8988T (cell line): ENCODE data around the gene TMEM255B.
"Not testable (repeated sequence)": the region's sequence is repeated elsewhere in the genome, so short reads cannot be mapped to it uniquely, and the experiment has no call there.

Source experiments
- DNase-seq: peaks from one replicate; pipeline ENCODE4 v3.0.0; 2011

Gene TMEM255B

DNA sequence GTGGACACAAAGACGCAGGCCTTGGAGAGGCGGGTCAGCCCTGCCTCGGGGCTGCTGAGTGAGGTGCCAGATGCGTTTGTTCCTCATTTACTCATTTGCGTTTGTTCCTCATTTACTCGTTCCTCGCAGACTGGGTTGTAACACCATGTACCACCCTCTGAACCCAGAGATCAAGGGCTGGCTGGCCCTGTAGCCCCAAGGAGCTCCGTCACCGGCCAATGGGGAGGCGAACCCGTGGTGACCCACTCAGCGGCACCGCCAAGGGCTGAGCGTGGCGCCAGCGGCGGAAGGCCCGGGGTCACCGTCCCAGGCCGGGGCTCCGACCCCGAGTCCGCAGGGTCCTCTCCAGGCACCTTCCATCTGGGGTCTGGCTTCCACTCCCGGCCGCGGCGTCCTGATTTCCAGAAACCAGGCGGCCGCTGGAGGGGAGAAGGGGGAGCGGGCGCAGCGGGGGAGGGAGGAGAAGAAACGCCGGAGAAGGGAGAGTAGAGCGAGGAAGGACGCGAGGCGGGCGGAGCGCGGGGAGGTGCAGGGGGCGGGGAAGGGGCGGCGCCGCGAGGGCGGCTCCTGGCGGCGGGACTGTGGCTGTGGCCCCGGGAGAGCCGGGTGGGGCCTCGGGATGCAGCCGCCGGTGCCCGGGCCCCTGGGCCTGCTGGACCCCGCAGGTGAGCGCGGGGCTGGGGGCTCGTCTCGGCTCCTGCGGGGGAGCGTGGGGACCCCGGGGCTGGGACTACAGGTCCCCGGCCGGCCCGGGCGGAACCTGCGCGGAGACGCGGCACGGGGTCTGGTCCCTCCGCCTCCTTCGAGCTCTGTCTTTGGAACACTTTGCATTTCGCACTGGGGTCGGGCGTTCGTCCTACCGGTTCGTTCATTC, at the start of gene TMEM255B:
Gene TMEM255B (plus strand): TSS at position 576 of the 874 bp plus-strand sequence. CDS start 44 bp downstream, at position 620.
- peak; percentile 99 for DNase-seq

DNA sequence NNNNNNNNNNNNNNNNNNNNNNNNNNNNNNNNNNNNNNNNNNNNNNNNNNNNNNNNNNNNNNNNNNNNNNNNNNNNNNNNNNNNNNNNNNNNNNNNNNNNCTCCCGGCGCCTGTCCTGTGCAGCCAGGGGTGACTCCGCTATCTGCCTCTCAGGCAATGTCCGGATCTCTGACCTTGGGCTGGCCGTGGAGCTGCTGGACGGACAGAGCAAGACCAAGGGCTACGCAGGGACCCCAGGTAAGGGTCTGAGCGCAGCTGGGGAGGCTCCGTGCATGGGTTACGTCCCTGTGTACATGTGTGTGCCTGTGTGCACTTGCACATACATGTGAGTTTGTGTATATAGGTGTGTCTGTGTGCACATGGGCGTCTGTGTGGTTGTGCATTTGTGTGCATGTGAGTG, 36.1 kb upstream of the TMEM255B start:
- DNase-seq, result no peak

DNA sequence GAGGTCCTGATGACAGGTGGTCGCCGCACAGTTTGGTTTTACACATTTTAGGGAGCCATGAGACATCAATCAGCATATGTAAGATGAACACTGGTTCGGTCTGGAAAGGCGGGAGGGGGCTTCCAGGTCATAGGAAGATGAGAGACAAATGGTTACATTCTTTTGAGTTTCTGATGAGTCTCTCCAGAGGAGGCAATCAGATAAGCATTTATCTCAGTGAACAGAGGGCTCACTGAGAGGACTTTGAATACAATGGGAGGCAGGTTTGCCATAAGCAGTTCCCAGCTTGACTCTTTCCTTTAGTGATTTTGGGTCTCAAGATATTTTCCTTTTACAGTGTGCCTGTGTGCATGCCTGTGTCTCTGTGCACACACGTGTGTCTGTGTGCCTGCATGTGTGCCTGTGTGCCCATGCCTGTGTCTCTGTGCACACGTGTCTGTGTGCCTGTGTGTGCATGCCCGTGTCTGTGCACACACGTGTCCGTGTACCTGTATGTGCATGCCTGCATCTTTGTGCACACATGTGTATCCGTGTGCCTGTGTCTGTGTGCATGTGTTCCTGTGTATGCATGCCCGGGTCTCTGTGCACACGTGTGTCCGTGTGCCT, 35.5 kb upstream of the TMEM255B start:
- no peak for DNase-seq

DNA sequence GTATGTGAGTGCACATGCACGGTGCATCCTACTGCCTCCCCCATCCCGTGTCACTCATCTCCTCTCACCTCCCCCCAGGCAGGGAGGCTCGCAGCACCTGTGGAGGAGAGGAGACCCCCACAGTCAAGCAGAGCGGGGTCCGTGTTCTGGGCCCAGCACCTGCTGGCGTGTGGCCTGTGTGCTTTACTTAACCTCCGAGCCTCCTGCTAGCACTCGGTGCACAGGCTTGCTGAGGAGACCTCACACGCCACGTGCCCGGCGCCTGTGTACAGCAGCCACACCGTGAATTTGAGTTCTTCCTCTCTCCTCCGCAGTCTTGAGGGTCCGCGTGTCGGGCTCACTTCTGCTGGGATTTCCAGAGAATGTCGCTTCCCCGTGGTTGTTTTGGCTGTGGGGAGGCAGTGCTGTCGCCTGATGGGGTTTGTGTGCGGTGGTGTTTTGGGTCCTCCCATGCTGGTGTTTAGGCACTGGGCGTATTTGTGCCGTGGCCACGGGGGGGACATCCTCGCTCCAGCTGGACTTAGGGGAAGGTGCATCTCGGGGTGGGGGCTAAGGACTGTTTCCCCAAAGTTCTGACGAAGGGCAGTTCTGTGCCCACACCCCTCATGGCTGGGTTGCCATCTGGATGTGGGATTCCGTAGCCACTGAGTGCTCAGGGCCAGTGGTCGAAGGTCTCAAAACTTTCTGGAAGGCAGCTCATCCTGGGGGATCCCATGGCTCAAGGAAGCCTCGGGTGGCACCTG, 34.8 kb upstream of the TMEM255B start:
- DNase-seq, result no peak

DNA sequence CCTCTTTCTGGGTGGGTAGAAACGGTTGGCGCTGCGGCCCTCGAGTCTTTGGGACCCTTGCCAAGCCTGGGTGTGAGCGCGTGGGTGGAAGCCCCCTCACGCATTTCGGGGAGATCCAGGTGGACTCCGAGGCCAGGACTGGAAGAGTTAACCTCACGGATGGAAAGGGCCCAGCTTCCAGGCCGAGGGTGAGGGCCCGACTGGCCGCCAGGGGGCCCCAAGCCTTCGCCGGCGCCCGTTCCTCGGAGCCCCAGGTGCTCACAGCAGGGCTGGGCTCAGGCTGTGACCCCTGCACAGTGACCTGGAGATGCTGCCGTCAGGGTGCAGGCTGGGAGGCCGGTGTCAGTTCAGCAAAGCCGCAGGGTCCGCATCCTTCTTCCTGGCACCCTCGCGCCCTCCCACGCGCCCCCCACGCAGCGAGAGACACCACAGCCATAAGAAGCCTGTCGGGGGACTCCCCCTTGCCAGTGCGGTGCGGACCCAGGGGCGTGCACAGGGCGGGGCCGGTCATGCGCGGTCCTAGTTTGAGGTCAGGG, 34.2 kb upstream of the TMEM255B start:
- DNase-seq, result peak; percentile 79

DNA sequence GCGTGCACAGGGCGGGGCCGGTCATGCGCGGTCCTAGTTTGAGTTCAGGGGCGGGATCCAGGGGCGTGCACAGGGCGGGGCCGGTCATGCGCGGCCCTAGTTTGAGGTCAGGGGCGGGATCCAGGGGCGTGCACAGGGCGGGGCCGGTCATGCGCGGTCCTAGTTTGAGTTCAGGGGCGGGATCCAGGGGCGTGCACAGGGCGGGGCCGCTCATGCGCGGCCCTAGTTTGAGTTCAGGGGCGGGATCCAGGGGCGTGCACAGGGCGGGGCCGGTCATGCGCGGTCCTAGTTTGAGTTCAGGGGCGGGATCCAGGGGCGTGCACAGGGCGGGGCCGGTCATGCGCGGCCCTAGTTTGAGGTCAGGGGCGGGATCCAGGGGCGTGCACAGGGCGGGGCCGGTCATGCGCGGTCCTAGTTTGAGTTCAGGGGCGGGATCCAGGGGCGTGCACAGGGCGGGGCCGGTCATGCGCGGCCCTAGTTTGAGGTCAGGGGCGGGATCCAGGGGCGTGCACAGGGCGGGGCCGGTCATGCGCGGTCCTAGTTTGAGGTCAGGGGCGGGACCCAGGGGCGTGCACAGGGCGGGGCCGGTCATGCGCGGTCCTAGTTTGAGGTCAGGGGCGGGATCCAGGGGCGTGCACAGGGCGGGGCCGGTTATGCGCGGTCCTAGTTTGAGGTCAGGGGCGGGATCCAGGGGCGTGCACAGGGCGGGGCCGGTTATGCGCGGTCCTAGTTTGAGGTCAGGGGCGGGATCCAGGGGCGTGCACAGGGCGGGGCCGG, 33.5 kb upstream of the TMEM255B start:
- DNase-seq, result not testable (repeated sequence)

DNA sequence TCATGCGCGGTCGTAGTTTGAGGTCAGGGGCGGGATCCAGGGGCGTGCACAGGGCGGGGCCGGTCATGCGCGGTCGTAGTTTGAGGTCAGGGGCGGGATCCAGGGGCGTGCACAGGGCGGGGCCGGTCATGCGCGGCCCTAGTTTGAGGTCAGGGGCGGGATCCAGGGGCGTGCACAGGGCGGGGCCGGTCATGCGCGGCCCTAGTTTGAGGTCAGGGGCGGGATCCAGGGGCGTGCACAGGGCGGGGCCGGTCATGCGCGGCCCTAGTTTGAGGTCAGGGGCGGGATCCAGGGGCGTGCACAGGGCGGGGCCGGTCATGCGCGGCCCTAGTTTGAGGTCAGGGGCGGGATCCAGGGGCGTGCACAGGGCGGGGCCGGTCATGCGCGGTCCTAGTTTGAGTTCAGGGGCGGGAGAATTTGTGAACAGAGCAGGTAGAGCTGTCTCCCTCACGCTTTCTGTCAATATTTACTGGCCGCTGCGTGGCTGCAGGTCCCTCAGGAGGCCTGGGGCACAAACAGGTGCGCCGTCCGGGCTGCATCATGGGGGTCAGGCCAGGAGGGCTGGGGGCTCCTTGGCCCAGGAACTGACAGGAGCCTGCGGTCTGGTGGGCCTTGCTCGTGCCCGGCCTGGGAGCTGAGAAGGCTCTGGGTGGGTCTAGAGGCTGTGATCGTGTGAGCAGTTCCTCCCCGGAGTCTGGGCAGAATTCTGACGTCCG, 32.8 kb upstream of the TMEM255B start:
- not testable (repeated sequence) for DNase-seq

DNA sequence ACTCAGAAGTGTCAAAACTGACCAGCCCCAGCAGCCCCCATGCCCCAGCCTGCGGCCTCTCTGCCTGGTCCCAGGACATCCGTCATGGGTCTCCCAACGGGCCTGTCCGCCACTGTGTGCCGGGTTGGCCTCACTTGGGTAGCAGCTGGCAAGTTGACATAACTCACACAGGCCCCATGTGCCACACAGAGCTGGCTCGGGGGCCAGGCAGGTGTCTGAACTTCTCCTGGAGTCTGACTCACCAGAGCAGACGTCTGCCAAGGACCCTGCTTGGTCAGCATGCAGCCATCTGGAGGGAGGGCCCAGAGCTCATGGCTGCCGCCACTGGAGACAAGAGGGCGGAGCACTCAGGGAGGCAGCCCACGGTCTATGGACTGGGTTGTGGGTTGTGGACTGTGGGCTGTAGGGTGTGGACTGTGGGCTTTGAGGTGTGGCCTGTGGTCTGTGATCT, 32.0 kb upstream of the TMEM255B start:
- no peak for DNase-seq

DNA sequence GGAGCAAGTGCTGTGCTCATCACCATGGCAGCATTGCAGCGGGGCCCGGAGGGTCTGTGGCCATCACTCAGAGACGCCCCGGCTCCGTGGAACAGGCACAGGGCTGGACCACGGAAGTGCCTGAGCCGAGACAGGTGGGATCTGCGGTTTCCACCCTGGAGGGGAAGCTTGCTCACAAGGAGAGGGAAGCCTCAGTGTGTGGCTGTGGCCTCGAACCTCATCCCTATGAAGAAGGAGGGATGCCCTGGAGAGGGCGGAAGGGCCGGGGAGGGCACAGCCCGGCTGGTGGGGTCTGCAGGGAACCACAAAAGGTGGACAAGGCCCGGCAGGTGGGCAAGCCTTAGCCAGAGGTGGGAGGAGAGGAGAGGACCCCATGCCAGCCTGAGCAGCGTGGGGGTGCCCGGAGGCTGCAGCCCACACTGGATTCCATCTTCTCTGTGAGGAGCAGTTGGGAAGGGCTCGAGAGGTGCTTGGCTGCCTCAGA, 30.4 kb upstream of the TMEM255B start:
- no peak for DNase-seq

DNA sequence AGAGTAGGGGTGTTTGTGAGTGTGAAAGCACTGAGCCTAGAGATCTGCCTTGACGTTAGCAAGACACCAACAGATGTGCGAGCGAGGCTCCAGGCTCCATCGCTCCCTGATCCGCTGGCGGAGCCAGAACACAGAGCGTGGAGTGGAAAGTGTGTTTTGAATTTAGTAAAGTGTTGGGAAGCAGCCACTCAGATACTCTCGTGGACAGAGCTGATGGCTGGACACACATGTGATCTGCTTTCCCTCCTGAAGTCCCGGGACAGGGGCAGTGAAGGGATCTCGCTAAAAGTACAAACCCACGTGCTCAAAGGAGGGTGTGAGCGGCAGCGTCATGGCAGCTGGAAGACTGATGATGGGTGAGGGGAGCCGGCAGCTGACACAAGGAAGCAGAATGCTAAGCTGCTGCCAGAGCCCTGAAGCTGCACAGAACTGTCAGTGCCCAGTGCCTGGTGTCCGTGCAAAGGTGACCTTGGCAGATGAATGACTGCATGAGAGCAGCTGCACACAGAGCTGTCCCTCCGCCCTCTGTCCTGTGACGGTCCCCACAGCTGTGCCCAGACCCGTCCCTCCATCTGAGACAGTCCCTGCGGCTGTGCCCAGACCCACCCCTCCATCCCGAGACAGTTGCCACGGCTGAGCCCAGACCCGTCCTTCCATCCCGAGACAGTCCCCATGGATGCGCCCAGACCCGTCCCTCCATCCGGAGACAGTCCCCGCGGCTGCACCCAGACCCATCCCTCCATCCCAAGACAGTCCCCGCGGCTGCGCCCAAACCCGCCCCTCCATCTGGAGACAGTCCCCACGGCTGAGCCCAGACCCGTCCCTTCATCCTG, 29.6 kb upstream of the TMEM255B start:
- DNase-seq, result no peak

DNA sequence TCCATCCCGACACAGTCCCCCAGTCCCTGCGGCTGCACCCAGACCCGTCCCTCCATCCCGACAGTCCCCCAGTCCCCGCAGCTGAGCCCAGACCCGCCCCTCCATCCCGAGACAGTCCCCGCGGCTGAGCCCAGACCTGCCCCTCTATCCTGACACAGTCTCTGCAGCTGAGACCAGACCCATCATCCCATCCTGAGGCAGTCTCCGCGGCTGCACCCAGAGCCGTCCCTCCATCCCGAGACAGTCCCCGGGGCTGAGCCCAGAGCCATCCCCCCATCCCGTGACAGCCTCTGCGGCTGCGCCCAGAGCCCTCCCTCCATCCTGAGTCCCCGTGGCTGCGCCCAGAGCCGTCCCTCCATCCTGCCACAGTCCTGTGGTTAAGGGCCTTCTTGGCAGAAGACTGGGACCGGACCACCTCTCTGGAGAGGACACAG, 28.8 kb upstream of the TMEM255B start:
- no peak for DNase-seq

DNA sequence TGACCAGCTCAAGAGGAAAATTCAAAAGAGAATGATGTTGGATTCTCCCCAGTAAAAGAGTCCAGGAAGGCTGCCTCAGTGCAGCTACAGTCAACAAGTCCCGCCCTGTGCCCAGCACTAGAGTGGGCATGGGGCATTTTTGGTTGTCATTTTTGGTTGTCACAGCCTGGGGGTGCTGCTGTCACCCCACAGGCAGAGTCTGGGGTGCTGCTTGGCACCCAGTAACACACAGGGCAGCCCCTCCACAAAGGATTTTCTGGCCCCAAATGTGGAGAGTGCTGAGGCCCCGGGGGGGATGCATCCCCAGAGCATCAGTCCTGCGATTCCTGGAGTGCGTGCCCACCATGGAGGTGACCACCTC, 28.2 kb upstream of the TMEM255B start:
- DNase-seq, result no peak

DNA sequence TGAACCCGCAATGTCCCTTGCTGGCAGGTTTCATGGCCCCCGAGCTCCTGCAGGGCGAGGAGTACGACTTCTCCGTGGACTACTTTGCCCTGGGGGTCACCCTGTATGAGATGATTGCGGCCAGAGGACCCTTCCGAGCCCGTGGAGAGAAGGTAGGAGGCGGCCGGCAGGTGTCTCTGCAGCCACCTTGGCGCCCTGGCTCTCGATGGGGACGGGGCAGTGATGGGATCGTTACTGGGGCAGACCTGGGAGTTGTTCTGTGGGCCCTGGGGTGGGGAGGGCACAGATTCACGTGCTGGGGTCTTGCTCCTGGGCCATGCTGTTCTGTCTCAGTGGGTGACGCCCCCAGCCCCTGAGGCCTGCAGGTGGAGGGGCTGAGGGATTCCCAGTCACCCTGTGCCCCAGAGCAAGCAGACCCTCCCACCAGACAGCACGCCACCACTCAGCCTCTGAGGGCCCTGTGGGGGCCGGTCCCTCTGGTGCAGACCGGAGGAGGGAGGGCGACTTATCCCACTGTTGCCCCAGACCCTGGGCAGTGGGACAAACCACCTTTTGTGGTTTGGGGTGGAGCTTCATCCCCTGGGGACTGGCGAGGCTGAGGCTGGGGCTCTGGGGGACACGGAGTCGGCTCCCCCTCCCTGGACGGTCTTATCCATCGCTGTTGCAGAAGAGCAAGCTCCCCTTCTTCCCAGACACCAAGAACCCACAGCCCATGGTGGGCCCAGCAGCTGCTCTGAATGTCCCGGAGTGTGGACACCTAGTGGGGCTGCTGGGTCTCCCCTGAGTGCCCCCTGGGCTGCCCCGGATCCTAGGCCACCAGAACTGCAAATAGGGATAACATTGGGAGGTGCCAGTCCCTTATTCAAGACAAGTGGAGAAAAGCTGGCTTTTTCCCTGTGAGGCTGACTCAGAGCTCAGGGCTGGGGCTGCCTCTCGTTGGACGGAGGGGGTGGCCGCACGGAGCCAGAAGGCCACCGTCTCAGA, 27.5 kb upstream of the TMEM255B start:
- DNase-seq, result no peak

DNA sequence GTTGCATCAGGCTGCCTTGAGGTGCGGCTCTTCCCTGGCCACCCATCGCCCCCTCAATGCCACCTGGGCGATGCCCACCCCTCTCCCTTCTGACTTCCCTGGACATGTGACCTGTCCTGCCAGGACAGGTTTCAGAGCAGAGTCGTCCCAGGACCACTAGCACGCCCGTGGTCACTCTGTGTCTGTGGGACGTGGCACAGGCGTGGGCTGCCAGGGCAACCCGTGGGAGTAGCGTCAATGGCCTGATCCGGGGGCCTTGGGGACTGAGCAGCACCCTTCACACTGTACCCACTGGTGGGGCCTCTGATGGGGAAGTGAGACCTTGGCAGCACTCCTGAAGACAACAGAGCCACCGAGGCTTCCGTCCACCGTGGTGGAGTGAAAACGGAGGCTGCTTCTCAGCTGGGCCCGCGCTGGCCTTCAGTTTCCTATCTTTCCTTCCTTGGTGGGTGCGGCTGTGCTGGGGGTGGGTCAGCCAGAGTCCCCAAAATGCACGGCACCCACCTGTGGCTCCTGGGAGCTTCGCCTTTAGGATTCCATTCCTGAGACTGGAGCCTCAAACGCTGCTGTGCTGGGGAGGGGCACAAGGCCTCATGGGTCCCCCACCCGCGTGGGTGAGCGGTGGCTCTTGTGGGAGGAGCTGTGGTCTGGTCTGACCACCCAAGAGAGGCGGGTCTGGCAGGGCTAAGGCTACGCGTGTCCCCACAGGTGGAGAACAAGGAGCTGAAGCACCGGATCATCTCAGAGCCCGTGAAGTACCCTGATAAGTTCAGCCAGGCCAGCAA, 26.7 kb upstream of the TMEM255B start:
- DNase-seq, result no peak

DNA sequence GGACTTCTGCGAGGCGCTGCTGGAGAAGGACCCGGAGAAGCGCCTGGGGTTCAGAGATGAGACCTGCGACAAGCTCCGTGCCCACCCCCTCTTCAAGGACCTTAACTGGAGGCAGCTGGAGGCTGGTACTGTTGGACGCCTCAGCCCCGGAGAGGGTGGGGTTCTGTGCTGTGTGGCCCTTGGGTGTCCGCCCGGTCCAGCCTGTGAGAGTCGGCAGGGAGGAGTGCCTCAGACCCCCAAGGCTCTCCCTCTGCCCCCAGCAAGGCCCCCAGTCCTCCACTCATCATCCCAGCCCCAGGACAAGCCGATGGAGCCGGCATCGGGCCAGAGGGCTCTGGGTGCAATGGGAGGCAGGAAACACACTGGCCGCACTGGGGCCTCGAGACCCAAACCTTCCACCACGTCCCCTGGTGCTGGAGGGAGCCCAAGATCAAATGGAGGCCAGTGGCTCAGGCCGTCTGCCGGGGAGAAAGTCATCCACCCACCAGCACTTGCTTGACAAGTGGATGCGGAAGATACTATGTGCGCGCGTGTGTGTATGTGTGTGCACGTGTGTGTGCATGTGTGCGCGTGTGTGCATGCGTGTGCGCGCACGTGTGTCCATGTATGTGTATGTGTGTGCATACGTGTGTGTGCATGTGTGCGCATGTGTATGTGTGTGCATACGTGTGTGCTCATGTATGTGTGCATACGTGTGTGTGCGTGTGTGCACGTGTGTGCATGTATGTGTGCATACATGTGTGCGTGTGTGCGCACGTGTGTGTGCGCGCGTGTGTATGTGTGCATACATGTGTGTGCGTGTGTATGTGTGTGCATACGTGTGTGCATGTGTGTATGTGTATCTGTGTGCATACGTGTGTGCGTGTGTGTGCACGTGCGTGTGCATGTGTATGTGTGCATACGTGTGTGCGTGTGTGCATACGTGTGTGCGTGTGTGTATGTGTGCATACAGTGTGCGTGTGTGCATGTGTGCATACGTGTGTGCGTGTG, 25.8 kb upstream of the TMEM255B start:
- DNase-seq, result no peak

DNA sequence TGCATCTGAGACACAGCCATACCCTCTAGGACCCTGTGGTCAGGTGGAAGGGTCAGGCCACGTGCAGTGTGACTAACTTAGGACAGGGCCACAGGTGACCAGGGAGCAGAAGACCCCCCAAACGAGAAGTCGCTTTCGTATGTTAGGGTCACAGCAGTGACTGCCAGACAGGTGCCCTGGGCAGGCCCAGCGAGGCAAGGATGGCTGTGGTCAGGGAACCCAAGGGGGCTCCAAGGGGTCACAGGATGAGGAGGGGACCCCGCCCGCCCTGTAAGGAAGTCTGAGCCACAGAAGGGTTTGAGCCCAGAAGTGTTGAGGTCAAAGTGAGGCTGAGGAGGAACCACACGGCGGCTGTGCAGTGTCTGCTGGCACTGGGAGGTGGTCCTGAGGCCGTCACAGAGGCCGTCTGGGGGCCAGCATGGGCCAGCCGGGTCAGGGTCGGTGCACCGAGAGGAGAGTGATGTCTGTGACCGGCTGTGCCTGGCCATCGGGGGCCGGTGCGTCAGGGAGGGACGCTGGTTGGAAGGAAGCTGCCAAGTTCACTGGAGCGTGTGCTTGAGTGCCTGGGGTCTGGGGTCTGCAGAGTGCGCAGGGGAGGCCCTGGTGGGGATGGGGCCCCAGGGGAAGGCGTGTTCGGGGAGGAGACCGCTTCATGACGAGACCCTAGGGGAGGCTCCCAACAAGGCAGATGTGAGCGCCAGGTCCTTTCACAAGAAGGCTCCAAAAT, 24.8 kb upstream of the TMEM255B start:
- DNase-seq, result no peak

DNA sequence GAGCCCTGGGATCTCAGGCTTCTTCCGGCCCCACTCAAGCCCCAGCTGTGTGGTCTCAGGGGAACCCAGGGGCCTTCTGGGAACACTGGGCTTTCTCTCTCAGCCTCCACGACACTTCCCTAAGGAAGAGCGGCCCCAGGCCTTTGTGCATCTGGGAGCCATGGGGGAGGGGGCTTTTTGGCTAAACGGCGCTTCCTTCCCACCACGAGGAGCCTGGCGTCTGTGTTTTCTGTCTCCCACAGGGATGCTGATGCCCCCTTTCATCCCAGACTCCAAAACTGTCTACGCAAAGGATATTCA, 24.2 kb upstream of the TMEM255B start:
- DNase-seq, result no peak
